NCI-H187 (cell line): ENCODE measurements around the gene SNRNP40.
"Not testable (repeated sequence)": the region's sequence is repeated elsewhere in the genome, so short reads cannot be mapped to it uniquely, and the experiment has no call there.

Experiments used
- DNase-seq, 2 experiments: peaks; one replicate each; lab custom pipeline; 2025; lab: John Stamatoyannopoulos, UW

The SNRNP40 gene

GRCh38 chr1:31296486-31297276, at the start of gene SNRNP40, which contains the start of gene ZCCHC17:
Gene SNRNP40, minus strand, starts transcription at chr1:31296788. Its CDS starts 37 bp downstream, at chr1:31296751.
Gene ZCCHC17, plus strand, starts transcription at chr1:31297032. Its CDS starts 13,067 bp downstream, at chr1:31310099.
- peak; percentile 89 to 96 for DNase-seq

GRCh38 chr1:31345635-31346034, 49.0 kb upstream of the SNRNP40 start:
- no peak for DNase-seq

GRCh38 chr1:31344503-31344902, 47.9 kb upstream of the SNRNP40 start:
- no peak for DNase-seq

- DNase-seq = no peak
Observed at GRCh38 chr1:31336687-31337467, 40.3 kb upstream of the SNRNP40 start.

- DNase-seq = no peak
Observed at GRCh38 chr1:31335007-31335406, 38.4 kb upstream of the SNRNP40 start.

- DNase-seq = no peak
Observed at GRCh38 chr1:31327381-31327780, 30.8 kb upstream of the SNRNP40 start.

- no peak for DNase-seq
Observed at GRCh38 chr1:31326461-31326860, 29.9 kb upstream of the SNRNP40 start.

- no peak for DNase-seq
Observed at GRCh38 chr1:31324992-31325391, 28.4 kb upstream of the SNRNP40 start.

- DNase-seq = no peak
Observed at GRCh38 chr1:31324093-31324492, 27.5 kb upstream of the SNRNP40 start.

GRCh38 chr1:31318146-31318545, 21.6 kb upstream of the SNRNP40 start:
- DNase-seq = no peak

- DNase-seq = no peak
Observed at GRCh38 chr1:31315902-31316301, 19.3 kb upstream of the SNRNP40 start.

- no peak for DNase-seq
Observed at GRCh38 chr1:31310198-31310597, 13.6 kb upstream of the SNRNP40 start.

- DNase-seq = no peak
Observed at GRCh38 chr1:31308036-31308435, 11.4 kb upstream of the SNRNP40 start.

GRCh38 chr1:31306278-31306677, 9.7 kb upstream of the SNRNP40 start:
- no peak for DNase-seq

- no peak for DNase-seq
Observed at GRCh38 chr1:31302709-31303441, 6.3 kb upstream of the SNRNP40 start.

- no peak for DNase-seq
Observed at GRCh38 chr1:31300193-31300592, 3.6 kb upstream of the SNRNP40 start.

- no peak for DNase-seq
Observed at GRCh38 chr1:31299365-31299764, 2.8 kb upstream of the SNRNP40 start.

- no peak for DNase-seq
Observed at GRCh38 chr1:31297277-31298247, 974 bp upstream of the SNRNP40 start.

- DNase-seq = no peak
Observed at GRCh38 chr1:31295874-31296485, 608 bp downstream of the SNRNP40 start.

- no peak for DNase-seq
Observed at GRCh38 chr1:31289021-31289420, 7.6 kb downstream of the SNRNP40 start.

GRCh38 chr1:31287791-31288190, 8.8 kb downstream of the SNRNP40 start:
- DNase-seq = not testable (repeated sequence)
